Measurements from ENCODE around the gene EPM2AIP1. TPM values are rescaled to one million over a fixed set of nuclear protein-coding genes. Genes with fewer than 3 reads are reported as not detected.

EPM2AIP1 gene
- total and polyA plus RNA-seq, 9 of the 15 experiments (the other 6 are each of a cell fraction or from before 2014, with no cell fraction given): 6.7 to 44.8 (median 25.2) TPM

DNA sequence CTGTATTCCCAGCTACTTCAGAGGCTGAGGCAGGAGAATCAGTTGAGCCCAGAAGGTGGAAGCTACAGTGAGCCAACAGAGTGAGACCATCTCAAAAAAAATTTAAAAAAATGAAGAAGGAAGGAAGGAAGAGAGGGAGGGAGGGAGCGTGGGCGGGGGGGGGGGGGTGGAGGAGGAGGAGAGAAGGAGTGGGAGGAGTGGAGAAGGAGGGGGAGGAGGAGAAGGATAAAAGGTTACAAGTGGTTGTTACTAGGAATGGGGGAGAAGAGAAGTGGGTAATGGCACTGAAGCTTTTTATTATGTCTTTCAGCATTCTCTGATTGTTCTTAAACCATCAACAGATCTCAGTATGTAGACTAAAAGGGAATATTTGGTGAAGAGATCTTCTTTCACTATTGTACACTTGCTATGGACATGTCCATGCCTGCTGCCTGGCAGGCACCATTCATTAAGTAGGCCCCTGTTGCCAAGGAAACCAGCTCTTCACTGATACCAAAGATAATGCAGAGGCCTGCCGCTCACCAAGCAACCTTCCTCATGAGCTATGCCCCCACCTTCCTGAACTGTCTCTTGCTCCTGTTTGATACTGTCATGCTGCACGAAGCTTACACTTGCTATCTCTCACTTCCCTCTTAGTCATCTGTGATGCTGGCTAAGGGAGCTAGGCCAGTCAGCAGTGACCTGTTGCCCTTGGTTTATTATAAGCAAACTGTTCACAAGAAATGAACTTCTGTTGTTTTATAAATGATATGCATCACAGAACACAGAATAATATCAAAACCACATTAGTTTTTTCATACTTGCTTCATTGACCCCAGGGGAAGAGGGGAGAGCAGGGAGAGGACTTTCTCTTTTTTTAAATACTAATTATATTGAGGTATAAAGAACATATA, 23.1 kb downstream of the EPM2AIP1 start (continued):
- TF ChIP-seq, protein P1, sequence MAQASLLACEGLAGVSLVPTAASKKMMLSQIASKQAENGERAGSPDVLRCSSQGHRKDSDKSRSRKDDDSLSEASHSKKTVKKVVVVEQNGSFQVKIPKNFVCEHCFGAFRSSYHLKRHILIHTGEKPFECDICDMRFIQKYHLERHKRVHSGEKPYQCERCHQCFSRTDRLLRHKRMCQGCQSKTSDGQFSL (CRISPR knock-in tag; IDR thresholded peaks at IDR 0.05): no peak
- TF ChIP-seq, protein P1 (tag; IDR thresholded peaks at IDR 0.05): peak in 1 of 2 experiments; percentile 88; a peak in 2 of 4 replicates
- TF ChIP-seq L3MBTL2 (IDR thresholded peaks at IDR 0.05) (peak; percentile 89), SMARCB1 (IDR thresholded peaks at IDR 0.05; ENCODE audit: insufficient read length, low read depth) (no peak), HDGF (IDR thresholded peaks at IDR 0.05) (peak; percentile 82; the same call in 1 of the 2 replicates), PYGO2 (tag; IDR thresholded peaks at IDR 0.05) (no peak), EP300 (IDR thresholded peaks at IDR 0.05; ENCODE audit: low read length) (peak; percentile 84), MCM5 (IDR thresholded peaks at IDR 0.05; ENCODE audit: low read depth) (no peak), LEF1 (IDR thresholded peaks at IDR 0.05) (peak; percentile 92), RFX7 (CRISPR knock-in tag; IDR thresholded peaks at IDR 0.05) (no peak), ZNF584 (CRISPR knock-in tag; IDR thresholded peaks at IDR 0.05; ENCODE audit: low read depth) (peak; percentile 25; the same call in 1 of the 2 replicates), HDAC2 (IDR thresholded peaks at IDR 0.05) (peak; percentile 96), ARNT (IDR thresholded peaks at IDR 0.05) (peak in 1 of 2 experiments; percentile 83; a peak in 2 of 4 replicates), SOX6 (IDR thresholded peaks at IDR 0.05) (peak; percentile 86), ARID1B (IDR thresholded peaks at IDR 0.05) (peak; percentile 87), MYNN (IDR thresholded peaks at IDR 0.05) (peak; percentile 68; the same call in 1 of the 2 replicates), MYNN (CRISPR knock-in tag; IDR thresholded peaks at IDR 0.05) (no peak), ETV5 (CRISPR knock-in tag; IDR thresholded peaks at IDR 0.05; ENCODE audit: low read depth) (0 out of 2 replicates have a peak, but pooled peaks have one; percentile 24), ESRRA (IDR thresholded peaks at IDR 0.05; ENCODE audit: borderline replicate concordance, low read depth) (peak; percentile 94), ZKSCAN1 (IDR thresholded peaks at IDR 0.05; ENCODE audit: low read depth, low read length) (no peak), RAD21 (CRISPR knock-in tag; conservative IDR thresholded peaks at IDR 0.05 in 1 of 2, IDR thresholded peaks at IDR 0.05 in 1 of 2) (peak in 1 of 2 experiments; percentile 27; a peak in 1 of 4 replicates)
- TF ChIP-seq, protein P2, sequence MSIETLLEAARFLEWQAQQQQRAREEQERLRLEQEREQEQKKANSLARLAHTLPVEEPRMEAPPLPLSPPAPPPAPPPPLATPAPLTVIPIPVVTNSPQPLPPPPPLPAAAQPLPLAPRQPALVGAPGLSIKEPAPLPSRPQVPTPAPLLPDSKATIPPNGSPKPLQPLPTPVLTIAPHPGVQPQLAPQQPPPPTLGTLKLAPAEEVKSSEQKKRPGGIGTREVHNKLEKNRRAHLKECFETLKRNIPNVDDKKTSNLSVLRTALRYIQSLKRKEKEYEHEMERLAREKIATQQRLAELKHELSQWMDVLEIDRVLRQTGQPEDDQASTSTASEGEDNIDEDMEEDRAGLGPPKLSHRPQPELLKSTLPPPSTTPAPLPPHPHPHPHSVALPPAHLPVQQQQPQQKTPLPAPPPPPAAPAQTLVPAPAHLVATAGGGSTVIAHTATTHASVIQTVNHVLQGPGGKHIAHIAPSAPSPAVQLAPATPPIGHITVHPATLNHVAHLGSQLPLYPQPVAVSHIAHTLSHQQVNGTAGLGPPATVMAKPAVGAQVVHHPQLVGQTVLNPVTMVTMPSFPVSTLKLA (conservative IDR thresholded peaks at IDR 0.05): peak in 1 of 2 experiments; percentile 68; a peak in 1 of 4 replicates
- TF ChIP-seq, protein P3, sequence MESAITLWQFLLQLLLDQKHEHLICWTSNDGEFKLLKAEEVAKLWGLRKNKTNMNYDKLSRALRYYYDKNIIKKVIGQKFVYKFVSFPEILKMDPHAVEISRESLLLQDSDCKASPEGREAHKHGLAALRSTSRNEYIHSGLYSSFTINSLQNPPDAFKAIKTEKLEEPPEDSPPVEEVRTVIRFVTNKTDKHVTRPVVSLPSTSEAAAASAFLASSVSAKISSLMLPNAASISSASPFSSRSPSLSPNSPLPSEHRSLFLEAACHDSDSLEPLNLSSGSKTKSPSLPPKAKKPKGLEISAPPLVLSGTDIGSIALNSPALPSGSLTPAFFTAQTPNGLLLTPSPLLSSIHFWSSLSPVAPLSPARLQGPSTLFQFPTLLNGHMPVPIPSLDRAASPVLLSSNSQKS (CRISPR knock-in tag; IDR thresholded peaks at IDR 0.05): no peak
- TF ChIP-seq, protein P4, sequence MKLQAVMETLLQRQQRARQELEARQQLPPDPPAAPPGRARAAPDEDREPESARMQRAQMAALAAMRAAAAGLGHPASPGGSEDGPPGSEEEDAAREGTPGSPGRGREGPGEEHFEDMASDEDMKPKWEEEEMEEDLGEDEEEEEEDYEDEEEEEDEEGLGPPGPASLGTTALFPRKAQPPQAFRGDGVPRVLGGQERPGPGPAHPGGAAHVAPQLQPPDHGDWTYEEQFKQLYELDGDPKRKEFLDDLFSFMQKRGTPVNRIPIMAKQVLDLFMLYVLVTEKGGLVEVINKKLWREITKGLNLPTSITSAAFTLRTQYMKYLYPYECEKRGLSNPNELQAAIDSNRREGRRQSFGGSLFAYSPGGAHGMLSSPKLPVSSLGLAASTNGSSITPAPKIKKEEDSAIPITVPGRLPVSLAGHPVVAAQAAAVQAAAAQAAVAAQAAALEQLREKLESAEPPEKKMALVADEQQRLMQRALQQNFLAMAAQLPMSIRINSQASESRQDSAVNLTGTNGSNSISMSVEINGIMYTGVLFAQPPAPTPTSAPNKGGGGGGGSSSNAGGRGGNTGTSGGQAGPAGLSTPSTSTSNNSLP (IDR thresholded peaks at IDR 0.05; ENCODE audit: borderline replicate concordance, low read depth, low read length): peak; percentile 98; the same call in 1 of the 2 replicates
